ENCODE data around the gene SYNGAP1. TPM values are rescaled to one million over a fixed set of nuclear protein-coding genes. Genes with fewer than 3 reads are reported as not detected.

Gene SYNGAP1
- total and polyA plus RNA-seq, 2 donors, result 9.8 to 19.6 TPM

DNA sequence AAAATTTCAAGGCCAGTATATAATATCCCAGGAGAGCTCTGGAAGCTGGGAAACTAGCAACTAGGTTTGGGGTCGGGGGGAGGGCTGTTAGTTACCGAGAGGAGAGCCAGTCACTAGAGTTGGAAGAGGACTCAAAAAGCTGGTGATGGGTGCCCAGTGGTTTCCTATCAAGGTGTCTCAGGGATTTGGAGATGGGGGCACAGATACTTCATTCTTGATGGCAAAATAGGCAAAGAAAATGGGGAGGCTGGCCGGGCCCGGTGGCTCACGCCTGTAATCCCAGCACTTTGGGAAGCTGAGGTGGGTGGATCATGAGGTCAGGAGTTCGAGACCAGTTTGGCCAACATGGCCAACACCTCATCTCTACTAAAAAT lies 8.2 kb upstream of the SYNGAP1 start:
- 48% methylated on average over 6 of the region's 6 CpGs for WGBS
- no peak for DNase-seq (ENCODE audit: extremely low spot score)
- Histone ChIP-seq H3K4me3 (ENCODE audit: low read depth, low read length) (peak overlapping the region; percentile 92), H3K27ac (ENCODE audit: low read depth) (peak overlapping the region; percentile 93), H3K36me3 (ENCODE audit: insufficient read depth) (no peaks in the 10 kb centered on the region), H3K4me1 (ENCODE audit: insufficient read depth) (no peaks in the 10 kb centered on the region)

DNA sequence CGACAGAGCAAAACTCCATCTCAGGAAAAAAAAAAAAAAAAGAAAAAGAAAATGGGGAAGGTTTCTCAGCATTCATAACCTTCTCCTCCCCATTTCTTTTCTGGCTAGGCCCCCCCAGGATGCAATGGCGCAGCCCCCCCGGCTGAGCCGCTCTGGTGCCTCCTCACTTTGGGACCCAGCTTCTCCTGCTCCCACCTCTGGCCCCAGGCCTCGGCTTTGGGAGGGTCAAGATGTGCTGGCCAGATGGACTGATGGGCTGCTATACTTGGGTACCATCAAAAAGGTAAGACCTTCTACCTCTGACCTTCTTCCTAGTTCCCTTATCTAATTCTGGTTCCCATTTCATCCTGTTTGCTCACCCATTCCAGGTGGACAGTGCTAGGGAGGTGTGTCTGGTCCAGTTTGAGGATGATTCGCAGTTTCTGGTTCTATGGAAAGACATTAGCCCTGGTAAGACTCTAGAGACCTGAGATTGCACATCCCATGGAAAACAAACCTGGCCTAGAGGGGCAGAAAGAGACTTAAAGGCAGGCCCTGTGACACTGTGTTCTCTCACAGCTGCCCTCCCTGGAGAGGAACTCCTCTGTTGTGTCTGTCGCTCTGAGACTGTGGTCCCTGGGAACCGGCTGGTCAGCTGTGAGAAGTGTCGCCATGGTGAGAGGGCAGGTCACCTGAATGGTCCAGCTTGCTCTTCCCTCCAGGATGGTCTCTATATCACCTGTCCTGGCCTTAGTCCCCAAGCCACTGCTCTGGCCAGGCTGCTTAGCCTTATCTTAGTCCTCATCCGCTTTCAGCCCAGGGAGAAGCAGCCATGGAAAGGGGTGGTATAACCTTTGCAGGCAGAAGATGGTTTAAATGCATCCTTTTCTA lies 7.5 kb upstream of the SYNGAP1 start:
- peak overlapping the region; percentile 57 for H3K27ac ChIP-seq (ENCODE audit: low read depth)
- H3K4me3 ChIP-seq (ENCODE audit: low read depth, low read length), result no peak overlapping the region
- H3K4me1 ChIP-seq (ENCODE audit: insufficient read depth), result no peaks in the 10 kb centered on the region
- no peaks in the 10 kb centered on the region for H3K36me3 ChIP-seq (ENCODE audit: insufficient read depth)
- DNase-seq (ENCODE audit: extremely low spot score), result no peak
- WGBS, result 89% methylated on average over 10 of the region's 10 CpGs

DNA sequence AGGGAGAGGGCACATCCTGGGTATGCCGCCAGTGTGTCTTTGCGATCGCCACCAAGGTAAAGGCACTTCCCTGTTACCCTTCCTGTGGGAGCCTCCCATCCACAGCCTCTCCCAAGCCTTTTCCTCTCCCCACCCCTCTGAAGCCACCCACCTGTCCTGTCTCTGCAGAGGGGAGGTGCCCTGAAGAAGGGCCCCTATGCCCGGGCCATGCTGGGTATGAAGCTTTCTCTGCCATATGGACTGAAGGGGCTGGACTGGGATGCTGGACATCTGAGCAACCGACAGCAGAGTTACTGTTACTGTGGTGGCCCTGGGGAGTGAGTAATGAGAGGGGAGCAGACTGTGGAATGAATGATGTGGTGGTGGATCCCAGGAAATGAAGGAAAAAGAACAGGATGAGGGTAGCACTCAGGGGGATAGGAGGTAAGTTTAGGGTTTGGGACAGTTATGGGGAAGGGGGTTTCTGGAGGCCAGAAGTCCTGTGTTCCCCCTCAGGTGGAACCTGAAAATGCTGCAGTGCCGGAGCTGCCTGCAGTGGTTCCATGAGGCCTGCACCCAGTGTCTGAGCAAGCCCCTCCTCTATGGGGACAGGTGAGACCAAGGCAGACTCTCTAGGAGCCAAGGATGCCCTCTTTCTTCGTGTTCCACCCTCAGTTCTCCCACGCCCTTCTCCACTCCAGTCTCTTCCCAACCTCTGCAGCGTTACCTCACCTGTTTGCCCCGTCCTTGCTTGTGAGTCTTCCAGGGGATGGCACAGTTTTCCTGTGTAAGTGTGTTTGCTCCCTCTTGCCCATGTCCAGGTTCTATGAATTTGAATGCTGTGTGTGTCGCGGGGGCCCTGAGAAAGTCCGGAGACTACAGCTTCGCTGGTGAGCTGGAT lies 6.4 kb upstream of the SYNGAP1 start:
- 88% methylated on average over 14 of the region's 14 CpGs for WGBS
- no peak for DNase-seq (ENCODE audit: extremely low spot score)
- H3K4me3 ChIP-seq (ENCODE audit: low read depth, low read length), result no peak overlapping the region
- no peaks in the 10 kb centered on the region for H3K36me3 ChIP-seq (ENCODE audit: insufficient read depth)
- no peaks in the 10 kb centered on the region for H3K4me1 ChIP-seq (ENCODE audit: insufficient read depth)
- no peak overlapping the region for H3K27ac ChIP-seq (ENCODE audit: low read depth)

DNA sequence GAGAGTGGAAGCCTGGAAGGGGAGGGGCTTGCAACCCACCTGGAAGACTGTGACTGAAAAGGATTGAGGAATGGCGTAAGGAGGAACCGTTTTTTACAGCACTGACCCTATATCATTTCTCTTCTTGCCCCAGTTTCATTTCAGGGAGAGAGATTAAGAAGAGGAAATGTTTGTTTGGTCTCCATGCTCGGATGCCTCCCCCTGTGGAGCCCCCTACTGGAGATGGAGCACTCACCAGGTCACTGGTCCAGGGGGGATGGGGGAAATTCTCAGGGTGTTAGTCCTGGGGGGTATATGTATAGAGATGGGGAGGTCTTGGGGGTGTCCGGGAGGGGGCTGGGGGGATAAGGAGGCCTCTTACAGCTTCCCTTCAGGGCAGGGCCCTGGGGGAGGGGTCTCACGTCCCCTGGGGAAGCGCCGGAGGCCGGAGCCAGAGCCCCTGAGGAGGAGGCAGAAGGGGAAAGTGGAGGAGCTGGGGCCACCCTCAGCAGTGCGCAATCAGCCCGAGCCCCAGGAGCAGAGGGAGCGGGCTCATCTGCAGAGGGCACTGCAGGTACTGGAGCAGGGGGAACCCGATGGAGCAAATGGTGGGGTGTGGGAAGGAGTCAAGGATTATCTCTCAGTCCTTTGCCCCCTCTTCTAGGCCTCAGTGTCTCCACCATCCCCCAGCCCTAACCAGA lies 5.1 kb upstream of the SYNGAP1 start:
- WGBS, result 68% methylated on average over 12 of the region's 12 CpGs
- H3K27ac ChIP-seq (ENCODE audit: low read depth), result no peak overlapping the region
- H3K4me3 ChIP-seq (ENCODE audit: low read depth, low read length), result no peak overlapping the region
- DNase-seq (ENCODE audit: extremely low spot score), result no peak
- no peaks in the 10 kb centered on the region for H3K36me3 ChIP-seq (ENCODE audit: insufficient read depth)
- H3K4me1 ChIP-seq (ENCODE audit: insufficient read depth), result no peaks in the 10 kb centered on the region

DNA sequence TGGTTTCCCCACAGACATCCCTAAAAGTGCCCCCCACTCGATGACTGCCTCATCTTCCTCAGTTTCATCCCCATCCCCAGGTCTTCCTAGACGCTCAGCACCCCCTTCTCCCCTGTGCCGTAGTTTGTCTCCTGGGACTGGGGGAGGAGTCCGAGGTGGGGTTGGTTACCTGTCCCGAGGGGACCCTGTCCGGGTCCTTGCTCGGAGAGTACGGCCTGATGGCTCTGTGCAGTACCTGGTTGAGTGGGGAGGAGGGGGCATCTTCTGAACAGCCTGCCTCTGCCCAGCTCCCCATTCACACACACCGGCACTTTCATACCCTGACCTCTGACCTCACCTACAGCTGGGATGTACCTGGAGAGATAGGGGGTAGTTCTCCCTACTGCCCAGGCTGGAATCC lies 4.0 kb upstream of the SYNGAP1 start:
- no peaks in the 10 kb centered on the region for H3K4me1 ChIP-seq (ENCODE audit: insufficient read depth)
- no peak for DNase-seq (ENCODE audit: extremely low spot score)
- H3K4me3 ChIP-seq (ENCODE audit: low read depth, low read length), result no peak overlapping the region
- H3K27ac ChIP-seq (ENCODE audit: low read depth), result no peak overlapping the region
- 66% methylated on average over 9 of the region's 9 CpGs for WGBS
- H3K36me3 ChIP-seq (ENCODE audit: insufficient read depth), result no peaks in the 10 kb centered on the region

DNA sequence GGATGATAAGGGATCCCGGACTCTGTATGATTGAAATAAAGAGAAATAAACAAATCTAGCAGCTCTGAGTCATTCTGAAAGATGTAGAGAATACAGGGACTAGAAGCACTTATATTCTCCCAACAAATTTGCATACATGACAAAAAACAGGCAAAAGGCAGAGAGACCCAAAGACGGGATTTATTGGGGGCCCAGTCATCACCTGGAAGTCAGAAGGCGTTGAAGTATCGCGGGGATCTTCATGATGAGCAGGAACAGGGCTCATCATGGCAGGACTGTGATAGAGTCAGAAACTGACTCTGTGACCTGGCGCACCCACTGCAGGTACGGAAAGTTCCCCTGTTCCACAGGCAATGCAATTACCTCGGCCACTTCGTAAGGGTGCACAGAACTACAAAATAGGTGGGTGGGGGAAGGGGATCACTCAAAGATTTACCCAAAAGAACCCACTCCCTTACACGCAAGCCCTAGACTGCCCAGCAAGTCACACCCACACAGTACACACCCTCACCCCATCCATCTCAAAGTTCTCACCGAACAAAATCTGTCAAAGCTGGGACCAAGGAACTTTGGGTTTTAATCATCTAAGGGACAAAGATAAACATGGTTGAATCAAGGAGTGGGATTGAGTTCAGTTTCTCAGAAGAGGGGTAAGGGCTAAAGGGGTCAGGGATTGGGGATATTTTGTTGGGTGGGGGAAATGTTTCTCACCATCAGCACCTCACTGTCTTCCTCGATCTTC lies 3.3 kb upstream of the SYNGAP1 start:
- peak overlapping the region; percentile 51 for H3K4me3 ChIP-seq (ENCODE audit: low read depth, low read length)
- H3K27ac ChIP-seq (ENCODE audit: low read depth), result no peak overlapping the region
- 51% methylated on average over 12 of the region's 12 CpGs for WGBS
- H3K4me1 ChIP-seq (ENCODE audit: insufficient read depth), result no peaks in the 10 kb centered on the region
- H3K36me3 ChIP-seq (ENCODE audit: insufficient read depth), result no peaks in the 10 kb centered on the region
- DNase-seq (ENCODE audit: extremely low spot score), result no peak

DNA sequence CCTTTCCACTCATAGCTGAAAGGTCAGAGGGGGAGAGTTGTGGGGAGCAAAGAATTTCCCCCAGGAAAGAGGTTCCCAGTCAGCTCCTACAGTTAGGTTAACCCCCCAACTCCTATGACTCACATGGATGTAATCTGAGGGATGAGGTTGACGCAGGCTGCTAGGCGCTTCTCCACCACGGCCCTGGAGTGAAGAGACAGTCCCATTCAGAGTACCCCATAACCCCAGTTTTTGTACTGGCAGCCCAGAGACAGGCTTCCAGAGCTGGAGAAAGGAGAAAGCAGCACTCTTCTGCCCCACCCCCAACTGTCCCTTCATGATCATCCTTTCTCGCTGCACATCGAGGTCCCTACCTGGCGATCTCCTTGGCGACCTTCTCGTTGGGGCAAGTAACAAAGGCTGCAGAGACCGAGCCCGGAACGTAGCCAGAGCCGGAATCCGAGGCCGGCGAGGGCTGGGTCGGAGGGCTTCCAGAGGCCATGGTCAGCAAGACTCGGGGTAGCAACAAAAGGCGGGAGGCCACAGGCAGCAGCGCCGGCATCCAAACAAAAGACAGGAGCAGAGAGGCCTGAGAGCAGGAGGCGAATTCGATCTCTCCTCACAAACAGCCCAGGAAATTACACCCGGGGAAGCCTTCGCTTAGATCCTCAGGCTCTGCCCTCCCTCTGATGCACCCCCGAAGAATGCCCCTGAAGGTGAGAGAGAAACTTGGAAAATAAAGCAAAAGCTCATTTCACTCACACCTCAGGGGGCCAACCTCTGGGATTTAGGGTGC lies 2.5 kb upstream of the SYNGAP1 start:
- Histone ChIP-seq H3K4me1 (ENCODE audit: insufficient read depth) (no peaks in the 10 kb centered on the region), H3K27ac (ENCODE audit: low read depth) (peak overlapping the region; percentile 69), H3K4me3 (ENCODE audit: low read depth, low read length) (peak overlapping the region; percentile 51), H3K36me3 (ENCODE audit: insufficient read depth) (no peaks in the 10 kb centered on the region)
- no peak for DNase-seq (ENCODE audit: extremely low spot score)
- 1% methylated on average over 25 of the region's 25 CpGs for WGBS

DNA sequence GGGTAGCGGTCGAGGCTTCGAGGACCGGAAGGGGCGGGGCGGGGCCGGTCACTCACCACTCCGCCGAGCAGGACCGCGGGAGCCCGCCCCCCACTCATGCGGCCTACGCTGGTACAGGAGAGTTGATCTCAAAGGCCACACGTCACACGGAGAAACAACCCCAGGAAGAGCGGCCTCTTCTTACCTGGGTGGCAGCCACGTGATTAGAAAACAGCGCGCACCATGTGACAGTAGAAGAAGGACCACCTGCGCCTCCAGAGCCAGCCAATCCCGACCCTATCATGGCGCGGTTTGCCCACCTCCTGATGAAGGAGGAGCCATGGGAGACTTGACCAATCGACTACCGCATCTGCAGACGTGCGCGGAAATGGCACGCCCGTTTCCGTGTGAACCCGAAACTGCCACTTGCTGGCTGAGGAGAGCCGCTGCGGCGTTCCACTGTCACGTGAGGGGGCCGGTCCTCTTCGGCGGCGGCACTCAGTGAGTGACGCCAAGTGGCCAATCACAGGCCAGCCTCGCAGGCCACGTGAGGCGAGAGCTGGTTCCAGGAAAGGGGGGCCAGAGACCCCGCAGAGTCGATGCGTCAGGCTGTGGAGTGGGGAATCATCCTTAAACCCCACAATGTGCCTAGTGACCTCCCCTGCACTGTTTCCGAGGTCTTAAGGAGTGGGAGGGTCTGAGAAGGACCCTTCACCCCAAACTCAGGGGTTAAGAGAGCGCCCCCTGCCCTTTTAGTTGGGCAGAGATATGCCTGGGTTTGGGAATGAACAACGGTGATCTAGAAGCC lies 1.8 kb upstream of the SYNGAP1 start, which contains the start of gene CUTA:
Gene CUTA (minus strand): TSS at position 205 of the 787 bp plus-strand sequence. CDS start 107 bp downstream, at position 98.
- no peaks in the 10 kb centered on the region for H3K4me1 ChIP-seq (ENCODE audit: insufficient read depth)
- peak within 1 kb of the TSS; percentile 51 for H3K4me3 ChIP-seq (ENCODE audit: low read depth, low read length)
- WGBS, result under 1% methylated on average over 51 of the region's 51 CpGs
- H3K27ac ChIP-seq (ENCODE audit: low read depth), result peak within 1 kb of the TSS; percentile 81
- H3K36me3 ChIP-seq (ENCODE audit: insufficient read depth), result no peaks in the 10 kb centered on the region
- DNase-seq (ENCODE audit: extremely low spot score), result peak; percentile 99

DNA sequence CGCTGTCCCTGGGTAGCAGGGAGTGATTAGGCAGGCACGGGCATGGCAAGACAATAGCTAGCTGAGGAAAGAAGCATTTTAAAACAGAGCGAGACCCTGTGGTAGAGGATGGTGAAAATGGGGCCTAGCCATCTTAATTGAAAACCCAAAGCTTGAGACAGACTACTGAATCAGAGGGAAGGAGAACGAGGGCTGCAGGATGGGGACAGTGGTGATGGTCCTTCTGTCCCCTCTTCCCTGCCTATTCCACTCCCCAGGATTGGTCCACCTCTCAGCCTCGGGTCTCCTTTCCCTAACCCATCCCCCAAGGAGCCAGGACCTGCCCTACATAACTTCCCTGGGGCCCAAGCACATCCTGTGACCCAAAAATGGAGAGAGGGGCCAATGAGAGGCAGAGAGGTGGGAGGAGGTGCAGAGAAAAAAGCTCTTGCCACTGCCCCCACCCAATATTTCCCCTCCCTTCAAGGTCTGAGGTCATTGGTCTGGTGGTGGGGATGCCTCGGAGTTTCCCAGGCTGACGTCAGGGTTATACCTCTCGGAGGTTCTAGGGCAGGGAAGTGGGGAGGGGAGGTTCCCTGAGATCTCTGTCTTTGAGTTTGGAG lies 1.1 kb upstream of the SYNGAP1 start:
- Histone ChIP-seq H3K4me3 (ENCODE audit: low read depth, low read length) (peak overlapping the region; percentile 23), H3K4me1 (ENCODE audit: insufficient read depth) (no peaks in the 10 kb centered on the region), H3K27ac (ENCODE audit: low read depth) (peak overlapping the region; percentile 81), H3K36me3 (ENCODE audit: insufficient read depth) (no peaks in the 10 kb centered on the region)
- WGBS, result 36% methylated on average over 8 of the region's 8 CpGs
- no peak for DNase-seq (ENCODE audit: extremely low spot score)

DNA sequence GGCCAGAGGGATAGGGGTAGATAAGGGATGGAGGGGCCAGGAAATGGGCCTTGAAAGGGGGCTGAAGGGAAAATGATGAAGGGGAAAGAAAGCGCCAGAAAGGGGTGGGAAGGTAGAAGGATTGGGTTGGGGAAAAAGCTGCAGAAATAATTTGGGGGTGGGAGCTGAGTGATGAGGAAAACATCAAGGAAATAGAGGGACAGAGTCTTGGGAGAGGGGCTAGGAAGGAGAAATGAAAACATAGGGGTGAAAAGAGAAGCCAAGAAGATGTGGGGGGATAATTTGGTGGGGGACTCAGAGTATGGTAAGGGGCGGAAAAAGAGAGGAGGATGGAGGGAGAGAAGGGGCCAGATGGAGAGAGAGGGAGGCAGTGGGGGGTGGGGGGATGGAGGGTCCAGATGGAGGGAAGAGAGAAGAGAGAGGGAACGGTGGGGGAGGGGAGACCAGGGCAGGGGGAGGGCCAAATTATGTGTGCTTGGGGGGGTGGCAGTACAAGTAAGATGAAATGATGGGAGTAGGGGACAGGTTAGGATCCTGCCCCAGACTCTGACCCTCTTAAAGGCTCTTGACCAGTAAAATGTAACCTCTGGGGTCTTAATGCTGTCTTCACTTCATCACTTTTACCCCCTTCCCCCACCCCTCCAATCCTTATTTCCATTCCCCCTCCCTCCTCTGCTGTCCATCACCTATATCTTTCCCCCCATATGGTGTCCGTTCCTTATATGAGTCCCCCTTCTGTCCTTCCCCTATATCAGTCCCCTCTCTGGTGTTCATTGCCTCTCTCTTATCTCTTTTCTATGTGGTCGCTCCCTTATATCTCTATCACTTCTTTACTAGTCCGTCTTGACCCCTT lies 852 bp downstream of the SYNGAP1 start:
- DNase-seq (ENCODE audit: extremely low spot score), result no peak
- Histone ChIP-seq H3K4me3 (ENCODE audit: low read depth, low read length) (peak overlapping the region; percentile 36), H3K4me1 (ENCODE audit: insufficient read depth) (peaks cover 3% of the 10 kb centered on the region), H3K27ac (ENCODE audit: low read depth) (peak overlapping the region; percentile 11), H3K36me3 (ENCODE audit: insufficient read depth) (no peaks in the 10 kb centered on the region)
- WGBS, result 45% methylated on average over 6 of the region's 6 CpGs

DNA sequence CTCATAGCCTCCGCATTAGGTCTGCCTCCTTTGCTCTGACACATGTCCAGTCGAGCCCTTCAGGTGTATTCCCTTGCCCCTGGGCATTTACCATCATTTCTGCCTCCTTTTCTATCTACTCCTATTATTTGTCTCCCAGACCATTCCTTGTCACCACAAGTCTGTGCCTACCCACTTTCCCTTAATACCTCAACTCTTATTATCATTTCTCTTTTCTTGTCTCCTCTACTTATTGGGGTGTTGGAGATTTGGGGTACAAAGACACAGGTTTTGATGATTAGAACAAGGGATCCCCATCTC lies 1.4 kb downstream of the SYNGAP1 start:
- peaks cover 3% of the 10 kb centered on the region for H3K4me1 ChIP-seq (ENCODE audit: insufficient read depth)
- DNase-seq (ENCODE audit: extremely low spot score), result no peak
- no peaks in the 10 kb centered on the region for H3K36me3 ChIP-seq (ENCODE audit: insufficient read depth)
- WGBS, result 78% methylated on average over 2 of the region's 2 CpGs
- no peak overlapping the region for H3K27ac ChIP-seq (ENCODE audit: low read depth)
- no peak overlapping the region for H3K4me3 ChIP-seq (ENCODE audit: low read depth, low read length)

All from urinary bladder (tissue), 4 donors.